LNCaP clone FGC (cell line): ENCODE measurements around the gene AQP2.

ENCODE experiments used
- DNase-seq: peaks from one replicate; pipeline ENCODE4 v3.0.0-alpha.2; 2011; ENCODE audit warnings: low read depth
- H3K4me3 ChIP-seq: 2 replicates; pipeline ENCODE4 v1.5.1; 2011; ENCODE audit warnings: mild to moderate bottlenecking, low read depth, low read length, control low read depth
- TF ChIP-seq, protein P1 (sequence below): IDR thresholded peaks from 2 replicates; pipeline ENCODE4 v1.5.1; 2012; ENCODE audit warnings: mild to moderate bottlenecking; ENCODE audit not compliant: control insufficient read depth, insufficient read depth; ENCODE audit errors: extremely low read depth

The AQP2 gene

DNA sequence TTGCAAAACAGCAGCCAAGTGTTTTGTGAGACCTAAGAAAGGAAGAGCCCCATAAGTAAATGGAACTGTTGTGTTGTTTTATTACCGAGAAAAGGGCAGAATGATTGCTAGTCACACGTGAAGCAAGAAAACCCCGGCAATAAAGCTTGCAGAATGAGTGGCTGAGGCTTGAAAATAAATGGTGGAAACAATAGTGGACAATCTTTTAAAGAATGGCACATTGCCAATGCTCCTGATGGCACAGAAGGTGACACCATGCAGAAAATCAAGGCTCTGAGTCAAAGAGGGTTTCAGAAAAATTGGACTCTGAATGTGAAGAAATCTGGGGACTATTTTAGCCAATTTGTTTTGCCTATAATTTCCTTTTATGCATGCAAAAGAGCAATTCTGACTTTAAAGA is 4.0 kb upstream of the AQP2 start:
- H3K4me3 ChIP-seq, result no peak overlapping the region
- no peak for DNase-seq

DNA sequence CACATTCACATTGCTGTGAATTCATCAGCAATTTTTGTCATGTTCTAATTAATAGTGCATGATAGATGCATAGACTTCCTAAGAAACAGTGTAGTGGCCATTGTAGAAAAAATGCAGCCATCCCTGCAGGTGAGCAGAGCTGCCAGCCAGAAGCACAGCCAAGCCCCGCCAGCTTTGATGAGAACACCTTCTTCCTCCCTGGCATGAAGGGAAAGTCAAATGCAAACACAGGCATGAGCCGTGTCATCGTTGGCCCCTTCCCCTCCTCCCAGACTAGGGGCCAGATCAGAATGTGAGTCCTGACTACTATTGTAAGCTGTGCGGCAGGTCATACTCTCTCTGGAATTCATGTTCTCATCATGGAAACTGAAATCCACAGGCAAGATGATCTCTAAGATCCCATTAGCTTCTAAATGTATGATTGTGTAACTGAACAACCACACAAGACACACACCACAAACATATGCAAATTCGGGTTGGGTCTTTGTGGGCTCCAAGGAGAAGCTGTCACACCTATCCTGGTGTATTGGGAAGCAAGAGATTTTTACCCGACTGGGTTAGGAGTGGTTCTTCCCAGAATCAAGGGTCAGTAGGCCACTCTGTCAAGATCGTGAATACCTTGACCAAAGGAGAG is 2.8 kb upstream of the AQP2 start:
- no peak for DNase-seq
- no peak overlapping the region for H3K4me3 ChIP-seq
- TF ChIP-seq, protein P1, sequence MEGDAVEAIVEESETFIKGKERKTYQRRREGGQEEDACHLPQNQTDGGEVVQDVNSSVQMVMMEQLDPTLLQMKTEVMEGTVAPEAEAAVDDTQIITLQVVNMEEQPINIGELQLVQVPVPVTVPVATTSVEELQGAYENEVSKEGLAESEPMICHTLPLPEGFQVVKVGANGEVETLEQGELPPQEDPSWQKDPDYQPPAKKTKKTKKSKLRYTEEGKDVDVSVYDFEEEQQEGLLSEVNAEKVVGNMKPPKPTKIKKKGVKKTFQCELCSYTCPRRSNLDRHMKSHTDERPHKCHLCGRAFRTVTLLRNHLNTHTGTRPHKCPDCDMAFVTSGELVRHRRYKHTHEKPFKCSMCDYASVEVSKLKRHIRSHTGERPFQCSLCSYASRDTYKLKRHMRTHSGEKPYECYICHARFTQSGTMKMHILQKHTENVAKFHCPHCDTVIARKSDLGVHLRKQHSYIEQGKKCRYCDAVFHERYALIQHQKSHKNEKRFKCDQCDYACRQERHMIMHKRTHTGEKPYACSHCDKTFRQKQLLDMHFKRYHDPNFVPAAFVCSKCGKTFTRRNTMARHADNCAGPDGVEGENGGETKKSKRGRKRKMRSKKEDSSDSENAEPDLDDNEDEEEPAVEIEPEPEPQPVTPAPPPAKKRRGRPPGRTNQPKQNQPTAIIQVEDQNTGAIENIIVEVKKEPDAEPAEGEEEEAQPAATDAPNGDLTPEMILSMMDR, result no peak

More for the DNA sequence above, 4.0 kb upstream of the AQP2 start:
- TF ChIP-seq, protein P1, result no peak

DNA sequence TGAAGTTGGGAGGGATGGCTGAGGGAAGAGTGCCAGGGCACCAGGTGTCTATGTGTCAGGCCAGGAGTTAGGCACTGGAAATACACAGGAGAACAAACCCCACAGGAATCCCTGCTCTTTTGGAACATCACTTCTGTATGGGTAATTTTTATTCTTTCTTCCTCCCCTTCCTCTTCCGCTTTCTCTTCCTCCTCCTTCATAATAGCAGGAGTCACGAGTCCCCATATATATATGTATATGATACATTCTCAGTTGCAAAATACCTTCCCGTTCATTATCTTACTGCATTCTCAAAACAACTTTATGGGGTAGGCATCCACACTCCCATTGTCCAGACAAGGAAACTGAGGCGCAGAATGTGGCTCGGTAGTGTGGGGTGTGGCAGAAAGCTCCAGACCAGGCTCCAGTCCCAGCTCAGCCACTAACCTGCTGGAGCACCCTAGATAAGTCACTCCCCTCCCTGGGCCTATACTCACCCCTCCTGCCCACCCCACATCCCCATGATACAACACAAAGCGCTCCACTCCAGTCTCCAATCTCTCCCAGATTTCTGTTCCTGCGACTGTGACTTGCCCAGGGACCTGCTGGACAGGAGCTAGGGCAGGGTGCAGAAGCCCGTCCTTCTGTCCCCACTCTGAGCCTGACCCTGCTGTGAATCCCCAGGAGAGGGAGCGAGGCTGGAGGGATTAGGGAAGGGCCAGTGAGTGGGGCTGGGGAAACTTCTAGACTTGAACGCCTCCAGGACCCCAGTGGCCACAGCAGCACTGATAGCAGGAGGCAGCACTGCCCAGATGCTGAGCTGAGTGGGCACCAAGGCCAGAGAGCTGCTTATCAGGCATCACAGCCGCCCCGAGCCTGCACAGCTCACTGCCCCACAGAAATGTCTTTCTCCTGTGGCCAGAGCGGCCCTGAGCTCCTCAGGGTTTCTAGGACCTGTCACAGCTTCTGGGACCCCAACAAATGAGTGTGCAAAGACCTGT is 1.4 kb upstream of the AQP2 start:
- no peak overlapping the region for H3K4me3 ChIP-seq
- DNase-seq, result no peak
- TF ChIP-seq, protein P1, result no peak

DNA sequence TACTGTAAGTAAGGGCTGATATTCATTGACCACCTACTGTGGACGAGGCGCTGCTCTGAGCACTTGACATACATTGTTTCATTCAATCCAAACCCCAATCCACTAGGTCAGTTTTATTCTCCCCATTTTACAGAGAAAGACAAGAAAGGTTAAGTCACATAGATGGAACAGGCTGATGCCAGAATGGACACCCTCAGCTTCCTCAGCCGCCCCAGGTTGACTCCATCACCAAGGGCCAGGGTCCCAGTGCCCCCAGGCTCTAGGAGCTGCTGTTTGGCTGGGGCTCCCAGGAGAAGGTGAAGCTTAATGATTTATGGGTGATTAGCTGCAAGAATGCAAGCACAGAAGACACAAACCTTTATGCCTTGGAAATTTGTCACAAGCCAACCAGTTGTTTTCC is 671 bp upstream of the AQP2 start:
- DNase-seq, result no peak
- TF ChIP-seq, protein P1, result no peak
- no peak overlapping the region for H3K4me3 ChIP-seq

DNA sequence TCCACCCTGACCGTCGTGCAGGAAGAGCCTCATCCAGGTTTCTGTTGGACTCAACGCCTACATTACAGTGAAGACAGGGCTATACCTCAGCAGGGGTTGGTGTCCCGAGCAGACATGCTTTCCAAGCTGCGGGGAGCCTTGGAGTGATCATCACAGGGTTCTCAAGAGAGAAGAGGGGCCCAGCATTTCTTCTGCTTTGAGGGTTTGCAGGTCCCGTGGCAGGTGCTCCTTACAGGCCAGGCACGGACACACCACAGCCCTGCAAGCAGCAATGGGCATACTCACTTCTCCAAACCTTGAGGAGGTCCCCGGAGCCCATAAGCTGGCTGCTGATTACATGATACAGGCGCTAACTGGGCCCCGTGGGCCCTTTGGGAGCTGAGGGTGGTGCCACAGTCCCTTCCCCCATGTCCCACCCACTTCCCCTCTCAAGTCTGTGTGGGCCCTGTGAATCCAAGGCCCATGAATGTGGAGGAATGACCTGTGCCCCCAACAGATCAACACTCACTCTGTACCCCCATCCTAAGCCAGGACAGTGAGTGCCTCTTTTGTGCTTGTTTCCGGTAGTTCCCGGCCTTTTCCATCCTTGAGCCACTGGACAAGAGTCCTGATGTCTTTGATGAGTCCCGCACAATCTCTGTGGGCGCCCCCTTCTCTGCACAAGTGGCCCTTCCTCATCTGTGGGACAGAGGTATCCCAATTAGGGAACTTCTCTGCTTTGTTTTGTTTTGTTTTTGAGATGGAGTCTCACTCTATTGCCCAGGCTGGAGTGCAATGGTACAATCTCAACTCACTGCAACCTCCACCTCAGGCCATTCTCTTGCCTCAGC is 1.1 kb downstream of the AQP2 start:
- TF ChIP-seq, protein P1, result no peak
- H3K4me3 ChIP-seq, result no peak overlapping the region
- no peak for DNase-seq

DNA sequence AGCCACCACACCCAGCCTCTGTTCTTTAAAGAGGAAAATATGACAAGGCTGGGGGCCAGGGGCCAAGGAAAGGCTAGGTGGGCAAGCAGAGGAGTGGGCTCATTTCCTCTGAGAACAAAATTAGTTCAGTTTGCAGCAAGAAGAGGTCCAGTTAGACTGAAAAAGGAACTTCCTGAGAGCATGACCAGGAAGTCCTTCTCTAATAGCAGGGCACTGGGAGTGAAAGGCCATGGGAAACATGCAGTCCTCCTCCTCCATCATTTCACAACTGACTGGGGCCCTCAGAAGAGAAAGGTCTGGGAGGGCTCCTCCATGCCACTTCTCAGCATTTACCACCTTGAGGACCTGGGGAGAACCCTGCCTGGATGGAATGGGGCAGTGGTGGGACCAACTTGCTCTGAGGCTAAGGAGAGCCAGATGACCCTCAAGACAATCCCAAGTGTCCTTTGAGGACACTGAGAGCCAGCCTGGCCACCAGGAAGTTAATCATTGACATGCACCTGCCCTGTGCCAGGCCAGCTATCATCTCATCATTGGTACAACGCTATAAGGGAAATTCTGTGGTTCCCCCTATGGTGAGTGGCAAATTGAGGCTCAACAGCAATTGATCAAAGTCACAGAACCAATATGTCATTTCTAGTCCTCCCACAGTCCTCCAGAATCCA is 2.0 kb downstream of the AQP2 start:
- H3K4me3 ChIP-seq, result no peak overlapping the region
- DNase-seq, result no peak
- TF ChIP-seq, protein P1, result no peak
